ENCODE data around the gene MLIP. TPM values are rescaled to one million over a fixed set of nuclear protein-coding genes. Genes with fewer than 3 reads are reported as not detected.

Gene MLIP
- total and polyA plus RNA-seq, 2 experiments from 2014 or later = not detected

GRCh38 chr6:54245265-54245664 is 134.0 kb downstream of the MLIP start (continued):
- TF ChIP-seq, protein P1, sequence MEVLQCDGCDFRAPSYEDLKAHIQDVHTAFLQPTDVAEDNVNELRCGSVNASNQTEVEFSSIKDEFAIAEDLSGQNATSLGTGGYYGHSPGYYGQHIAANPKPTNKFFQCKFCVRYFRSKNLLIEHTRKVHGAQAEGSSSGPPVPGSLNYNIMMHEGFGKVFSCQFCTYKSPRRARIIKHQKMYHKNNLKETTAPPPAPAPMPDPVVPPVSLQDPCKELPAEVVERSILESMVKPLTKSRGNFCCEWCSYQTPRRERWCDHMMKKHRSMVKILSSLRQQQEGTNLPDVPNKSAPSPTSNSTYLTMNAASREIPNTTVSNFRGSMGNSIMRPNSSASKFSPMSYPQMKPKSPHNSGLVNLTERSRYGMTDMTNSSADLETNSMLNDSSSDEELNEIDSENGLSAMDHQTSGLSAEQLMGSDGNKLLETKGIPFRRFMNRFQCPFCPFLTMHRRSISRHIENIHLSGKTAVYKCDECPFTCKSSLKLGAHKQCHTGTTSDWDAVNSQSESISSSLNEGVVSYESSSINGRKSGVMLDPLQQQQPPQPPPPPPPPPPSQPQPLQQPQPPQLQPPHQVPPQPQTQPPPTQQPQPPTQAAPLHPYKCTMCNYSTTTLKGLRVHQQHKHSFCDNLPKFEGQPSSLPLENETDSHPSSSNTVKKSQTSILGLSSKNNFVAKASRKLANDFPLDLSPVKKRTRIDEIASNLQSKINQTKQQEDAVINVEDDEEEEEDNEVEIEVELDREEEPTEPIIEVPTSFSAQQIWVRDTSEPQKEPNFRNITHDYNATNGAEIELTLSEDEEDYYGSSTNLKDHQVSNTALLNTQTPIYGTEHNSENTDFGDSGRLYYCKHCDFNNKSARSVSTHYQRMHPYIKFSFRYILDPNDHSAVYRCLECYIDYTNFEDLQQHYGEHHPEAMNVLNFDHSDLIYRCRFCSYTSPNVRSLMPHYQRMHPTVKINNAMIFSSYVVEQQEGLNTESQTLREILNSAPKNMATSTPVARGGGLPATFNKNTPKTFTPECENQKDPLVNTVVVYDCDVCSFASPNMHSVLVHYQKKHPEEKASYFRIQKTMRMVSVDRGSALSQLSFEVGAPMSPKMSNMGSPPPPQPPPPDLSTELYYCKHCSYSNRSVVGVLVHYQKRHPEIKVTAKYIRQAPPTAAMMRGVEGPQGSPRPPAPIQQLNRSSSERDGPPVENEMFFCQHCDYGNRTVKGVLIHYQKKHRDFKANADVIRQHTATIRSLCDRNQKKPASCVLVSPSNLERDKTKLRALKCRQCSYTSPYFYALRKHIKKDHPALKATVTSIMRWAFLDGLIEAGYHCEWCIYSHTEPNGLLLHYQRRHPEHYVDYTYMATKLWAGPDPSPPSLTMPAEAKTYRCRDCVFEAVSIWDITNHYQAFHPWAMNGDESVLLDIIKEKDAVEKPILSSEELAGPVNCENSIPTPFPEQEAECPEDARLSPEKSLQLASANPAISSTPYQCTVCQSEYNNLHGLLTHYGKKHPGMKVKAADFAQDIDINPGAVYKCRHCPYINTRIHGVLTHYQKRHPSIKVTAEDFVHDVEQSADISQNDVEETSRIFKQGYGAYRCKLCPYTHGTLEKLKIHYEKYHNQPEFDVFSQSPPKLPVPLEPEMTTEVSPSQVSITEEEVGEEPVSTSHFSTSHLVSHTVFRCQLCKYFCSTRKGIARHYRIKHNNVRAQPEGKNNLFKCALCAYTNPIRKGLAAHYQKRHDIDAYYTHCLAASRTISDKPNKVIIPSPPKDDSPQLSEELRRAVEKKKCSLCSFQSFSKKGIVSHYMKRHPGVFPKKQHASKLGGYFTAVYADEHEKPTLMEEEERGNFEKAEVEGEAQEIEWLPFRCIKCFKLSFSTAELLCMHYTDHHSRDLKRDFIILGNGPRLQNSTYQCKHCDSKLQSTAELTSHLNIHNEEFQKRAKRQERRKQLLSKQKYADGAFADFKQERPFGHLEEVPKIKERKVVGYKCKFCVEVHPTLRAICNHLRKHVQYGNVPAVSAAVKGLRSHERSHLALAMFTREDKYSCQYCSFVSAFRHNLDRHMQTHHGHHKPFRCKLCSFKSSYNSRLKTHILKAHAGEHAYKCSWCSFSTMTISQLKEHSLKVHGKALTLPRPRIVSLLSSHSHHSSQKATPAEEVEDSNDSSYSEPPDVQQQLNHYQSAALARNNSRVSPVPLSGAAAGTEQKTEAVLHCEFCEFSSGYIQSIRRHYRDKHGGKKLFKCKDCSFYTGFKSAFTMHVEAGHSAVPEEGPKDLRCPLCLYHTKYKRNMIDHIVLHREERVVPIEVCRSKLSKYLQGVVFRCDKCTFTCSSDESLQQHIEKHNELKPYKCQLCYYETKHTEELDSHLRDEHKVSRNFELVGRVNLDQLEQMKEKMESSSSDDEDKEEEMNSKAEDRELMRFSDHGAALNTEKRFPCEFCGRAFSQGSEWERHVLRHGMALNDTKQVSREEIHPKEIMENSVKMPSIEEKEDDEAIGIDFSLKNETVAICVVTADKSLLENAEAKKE (CRISPR knock-in tag; IDR thresholded peaks at IDR 0.05) = no peak
- TF ChIP-seq NANOG (IDR thresholded peaks at IDR 0.05; ENCODE audit: borderline replicate concordance) (no peak), EZH2 (IDR thresholded peaks at IDR 0.05; ENCODE audit: low read depth, unreplicated experiment) (no peak), POLR2AphosphoS5 (IDR thresholded peaks at IDR 0.05; ENCODE audit: low read depth) (no peak), STAT1 (IDR thresholded peaks at IDR 0.05; ENCODE audit: unreplicated experiment) (no peak)

- Mint-ChIP-seq H3K4me1 (peaks cover 2% of the 10 kb centered on the region; the same call in 1 of the 3 replicates), H3K27ac (no peak overlapping the region), H3K4me3 (no peak overlapping the region), H3K27me3 (ENCODE audit: insufficient read depth, low read depth, poor library complexity) (no peaks in the 10 kb centered on the region), H3K36me3 (ENCODE audit: low read depth) (no peaks in the 10 kb centered on the region), H3K9me3 (no peaks in the 10 kb centered on the region)
- no peaks in the 10 kb centered on the region for H4K20me1 ChIP-seq (replicated peaks; ENCODE audit: insufficient read depth)
- ATAC-seq (no peak), DNase-seq (ENCODE audit: low spot score) (no peak)
- no peaks in the 10 kb centered on the region for H3K27me3 ChIP-seq (ENCODE audit: insufficient read depth)
- H3K79me2 ChIP-seq (replicated peaks; ENCODE audit: insufficient read depth) = no peaks in the 10 kb centered on the region
- no peak overlapping the region for H2AFZ ChIP-seq
- no peak overlapping the region for H3K27ac ChIP-seq (ENCODE audit: low read depth)
- no peaks in the 10 kb centered on the region for H3K36me3 ChIP-seq (ENCODE audit: insufficient read depth)
- H3K4me2 ChIP-seq = no peak overlapping the region
- H3K4me3 ChIP-seq = no peak overlapping the region
- H3F3A ChIP-seq (replicated peaks; ENCODE audit: low read depth) = no peaks in the 10 kb centered on the region
- H3K9me2 ChIP-seq (ENCODE audit: insufficient read depth) = no peaks in the 10 kb centered on the region
- H3K4me1 ChIP-seq (ENCODE audit: insufficient read depth) = no peaks in the 10 kb centered on the region
- TF ChIP-seq CREB1 (CRISPR knock-in tag; IDR thresholded peaks at IDR 0.05; ENCODE audit: low read depth) (no peak), ZNF114 (CRISPR knock-in tag; IDR thresholded peaks at IDR 0.05) (no peak), POLR2AphosphoS5 (IDR thresholded peaks at IDR 0.05; ENCODE audit: low read depth) (no peak), JUNB (IDR thresholded peaks at IDR 0.05; ENCODE audit: unreplicated experiment) (no peak)
- TF ChIP-seq, protein P1 (CRISPR knock-in tag; IDR thresholded peaks at IDR 0.05) = no peak
- TF ChIP-seq, protein P2, sequence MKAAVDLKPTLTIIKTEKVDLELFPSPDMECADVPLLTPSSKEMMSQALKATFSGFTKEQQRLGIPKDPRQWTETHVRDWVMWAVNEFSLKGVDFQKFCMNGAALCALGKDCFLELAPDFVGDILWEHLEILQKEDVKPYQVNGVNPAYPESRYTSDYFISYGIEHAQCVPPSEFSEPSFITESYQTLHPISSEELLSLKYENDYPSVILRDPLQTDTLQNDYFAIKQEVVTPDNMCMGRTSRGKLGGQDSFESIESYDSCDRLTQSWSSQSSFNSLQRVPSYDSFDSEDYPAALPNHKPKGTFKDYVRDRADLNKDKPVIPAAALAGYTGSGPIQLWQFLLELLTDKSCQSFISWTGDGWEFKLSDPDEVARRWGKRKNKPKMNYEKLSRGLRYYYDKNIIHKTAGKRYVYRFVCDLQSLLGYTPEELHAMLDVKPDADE (IDR thresholded peaks at IDR 0.05) = no peak
Observed at GRCh38 chr6:54248319-54248718, 137.1 kb downstream of the MLIP start.
